NCI-H1436 (cell line): ENCODE measurements around the gene OR4F15.

Experiments used
- DNase-seq: peaks from one replicate; lab custom pipeline; 2025; lab: John Stamatoyannopoulos, UW

OR4F15 gene

GRCh38 chr15:101804375-101804774 lies 7.6 kb upstream of the OR4F15 start:
- no peak for DNase-seq

- DNase-seq: no peak
Observed at GRCh38 chr15:101804941-101805340, 7.1 kb upstream of the OR4F15 start.

- DNase-seq: no peak
Observed at GRCh38 chr15:101805605-101806345, 6.2 kb upstream of the OR4F15 start.

- DNase-seq: no peak
Observed at GRCh38 chr15:101807345-101807945, 4.6 kb upstream of the OR4F15 start.

- DNase-seq: no peak
Observed at GRCh38 chr15:101808201-101808600, 3.8 kb upstream of the OR4F15 start.

GRCh38 chr15:101810456-101810855 lies 1.5 kb upstream of the OR4F15 start:
- no peak for DNase-seq

GRCh38 chr15:101810876-101811275 lies 1.1 kb upstream of the OR4F15 start:
- DNase-seq: no peak

GRCh38 chr15:101813803-101814534 lies 2.0 kb downstream of the OR4F15 start:
- no peak for DNase-seq

GRCh38 chr15:101820781-101821180 lies 8.8 kb downstream of the OR4F15 start:
- DNase-seq: no peak

GRCh38 chr15:101827257-101827656 lies 15.3 kb downstream of the OR4F15 start:
- no peak for DNase-seq

GRCh38 chr15:101828774-101829173 lies 16.8 kb downstream of the OR4F15 start:
- no peak for DNase-seq

- no peak for DNase-seq
Observed at GRCh38 chr15:101841656-101842055, 29.7 kb downstream of the OR4F15 start.

- DNase-seq: no peak
Observed at GRCh38 chr15:101844916-101845315, 32.9 kb downstream of the OR4F15 start.

- DNase-seq: no peak
Observed at GRCh38 chr15:101852356-101852755, 40.4 kb downstream of the OR4F15 start.
